PFSK-1 (cell line): Measurements from ENCODE around the gene ATG7.

Experiments used
- FOXP2 ChIP-seq: optimal IDR thresholded peaks from 2 replicates; pipeline ENCODE3; 2011; ENCODE audit warnings: borderline replicate concordance, control low read depth, inconsistent platforms; ENCODE audit not compliant: insufficient read depth; ENCODE audit errors: extremely low read length, extremely low read depth
- POLR2AphosphoS5 ChIP-seq: IDR thresholded peaks from 2 replicates; pipeline ENCODE4 v1.6.1; 2012; ENCODE audit warnings: low read depth, mild to moderate bottlenecking, control low read depth, low read length, moderate library complexity
- TF ChIP-seq, protein P1 (sequence below), 2 experiments: IDR thresholded peaks; 2 replicates each; pipeline versions ENCODE4 v1.6.1 to v1.8.0; 2011 to 2012; ENCODE audit warnings: low read depth in 2 of 2, low read length in 2 of 2, control low read depth in 1 of 2, inconsistent platforms in 1 of 2, mild to moderate bottlenecking in 1 of 2, moderate library complexity in 1 of 2; ENCODE audit not compliant: insufficient read depth in 1 of 2

DNA sequence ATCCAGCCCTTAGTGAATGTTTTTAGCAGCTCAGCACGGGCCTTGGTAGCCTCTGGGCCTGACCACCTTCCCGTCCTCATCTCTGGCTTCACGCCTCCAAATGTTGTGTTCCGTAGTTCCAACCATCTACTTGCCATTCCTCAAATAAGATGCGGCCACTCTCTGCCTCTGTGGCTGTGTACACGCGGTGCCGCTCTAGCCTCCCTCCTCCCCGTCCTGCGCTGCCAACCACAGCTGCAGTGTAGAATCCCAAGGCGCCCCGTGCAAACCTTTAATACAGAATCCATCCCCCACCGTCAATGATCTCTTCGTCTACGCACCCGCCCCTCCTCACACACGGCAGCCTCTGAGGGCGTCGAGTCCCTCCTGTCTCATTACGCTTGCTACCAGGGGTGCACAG is 294.3 kb downstream of the ATG7 start:
- TF ChIP-seq, protein P1, sequence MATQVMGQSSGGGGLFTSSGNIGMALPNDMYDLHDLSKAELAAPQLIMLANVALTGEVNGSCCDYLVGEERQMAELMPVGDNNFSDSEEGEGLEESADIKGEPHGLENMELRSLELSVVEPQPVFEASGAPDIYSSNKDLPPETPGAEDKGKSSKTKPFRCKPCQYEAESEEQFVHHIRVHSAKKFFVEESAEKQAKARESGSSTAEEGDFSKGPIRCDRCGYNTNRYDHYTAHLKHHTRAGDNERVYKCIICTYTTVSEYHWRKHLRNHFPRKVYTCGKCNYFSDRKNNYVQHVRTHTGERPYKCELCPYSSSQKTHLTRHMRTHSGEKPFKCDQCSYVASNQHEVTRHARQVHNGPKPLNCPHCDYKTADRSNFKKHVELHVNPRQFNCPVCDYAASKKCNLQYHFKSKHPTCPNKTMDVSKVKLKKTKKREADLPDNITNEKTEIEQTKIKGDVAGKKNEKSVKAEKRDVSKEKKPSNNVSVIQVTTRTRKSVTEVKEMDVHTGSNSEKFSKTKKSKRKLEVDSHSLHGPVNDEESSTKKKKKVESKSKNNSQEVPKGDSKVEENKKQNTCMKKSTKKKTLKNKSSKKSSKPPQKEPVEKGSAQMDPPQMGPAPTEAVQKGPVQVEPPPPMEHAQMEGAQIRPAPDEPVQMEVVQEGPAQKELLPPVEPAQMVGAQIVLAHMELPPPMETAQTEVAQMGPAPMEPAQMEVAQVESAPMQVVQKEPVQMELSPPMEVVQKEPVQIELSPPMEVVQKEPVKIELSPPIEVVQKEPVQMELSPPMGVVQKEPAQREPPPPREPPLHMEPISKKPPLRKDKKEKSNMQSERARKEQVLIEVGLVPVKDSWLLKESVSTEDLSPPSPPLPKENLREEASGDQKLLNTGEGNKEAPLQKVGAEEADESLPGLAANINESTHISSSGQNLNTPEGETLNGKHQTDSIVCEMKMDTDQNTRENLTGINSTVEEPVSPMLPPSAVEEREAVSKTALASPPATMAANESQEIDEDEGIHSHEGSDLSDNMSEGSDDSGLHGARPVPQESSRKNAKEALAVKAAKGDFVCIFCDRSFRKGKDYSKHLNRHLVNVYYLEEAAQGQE (IDR thresholded peaks at IDR 0.05; ENCODE audit: insufficient read depth in 1 of 2, low read depth in 2 of 2, low read length in 2 of 2) = no peak
- TF ChIP-seq POLR2AphosphoS5 = no peak
- no peak for TF ChIP-seq FOXP2
